HG02642 (cell line): ENCODE results near the gene NKX1-2.
"Not testable (repeated sequence)": the region's sequence is repeated elsewhere in the genome, so short reads cannot be mapped to it uniquely, and the experiment has no call there.

Source experiments
- ATAC-seq: cut with Tn5 transposase; IDR thresholded peaks from one replicate; pipeline ENCODE4 v1.9.1; 2021; ENCODE audit warnings: mild to moderate bottlenecking; ENCODE audit not compliant: unreplicated experiment, poor library complexity

Gene NKX1-2

GRCh38 chr10:124458473-124458872 lies 8.6 kb upstream of the NKX1-2 start:
- ATAC-seq, result no peak

- no peak for ATAC-seq
These were observed 5.6 kb upstream of the NKX1-2 start for GRCh38 chr10:124455441-124455840.

GRCh38 chr10:124453960-124454610 lies 4.2 kb upstream of the NKX1-2 start:
- ATAC-seq, result no peak

- ATAC-seq, result no peak
These were observed 1.4 kb upstream of the NKX1-2 start for GRCh38 chr10:124451276-124451675.

GRCh38 chr10:124450783-124451057 lies 885 bp upstream of the NKX1-2 start:
- ATAC-seq, result no peak

GRCh38 chr10:124449170-124450011 lies 444 bp downstream of the NKX1-2 start:
- ATAC-seq, result no peak

- ATAC-seq, result no peak
These were observed 1.1 kb downstream of the NKX1-2 start for GRCh38 chr10:124448696-124449169.

GRCh38 chr10:124447751-124448466 lies 1.9 kb downstream of the NKX1-2 start:
- ATAC-seq, result no peak

GRCh38 chr10:124446830-124447750 lies 2.7 kb downstream of the NKX1-2 start:
- no peak for ATAC-seq

- not testable (repeated sequence) for ATAC-seq
These were observed 8.1 kb downstream of the NKX1-2 start for GRCh38 chr10:124441694-124442093.

- peak; percentile 67 for ATAC-seq
These were observed 13.6 kb downstream of the NKX1-2 start for GRCh38 chr10:124436191-124436638.

GRCh38 chr10:124435683-124436082 lies 14.2 kb downstream of the NKX1-2 start:
- not testable (repeated sequence) for ATAC-seq

GRCh38 chr10:124433461-124433860 lies 16.4 kb downstream of the NKX1-2 start:
- ATAC-seq, result no peak

- ATAC-seq, result no peak
These were observed 19.8 kb downstream of the NKX1-2 start for GRCh38 chr10:124430077-124430476.

GRCh38 chr10:124429576-124429975 lies 20.3 kb downstream of the NKX1-2 start:
- no peak for ATAC-seq

GRCh38 chr10:124428207-124428777 lies 21.5 kb downstream of the NKX1-2 start:
- no peak for ATAC-seq

GRCh38 chr10:124425227-124425962 lies 24.4 kb downstream of the NKX1-2 start:
- no peak for ATAC-seq

- no peak for ATAC-seq
These were observed 26.0 kb downstream of the NKX1-2 start for GRCh38 chr10:124423813-124424212.

GRCh38 chr10:124422742-124423141 lies 27.1 kb downstream of the NKX1-2 start:
- no peak for ATAC-seq
